MM.1S (cell line): Measurements from ENCODE around the gene MAJIN.

ENCODE experiments used
- CTCF ChIP-seq: fragments of 300-600 bp; sonication (generic); IDR thresholded peaks from 2 replicates; pipeline ENCODE4 v1.5.1; 2016; ENCODE audit warnings: antibody characterized with exemption, low read length, mixed read lengths
- EZH2 ChIP-seq: fragments of 300-600 bp; sonication (generic); optimal IDR thresholded peaks from 2 replicates; pipeline ENCODE3; 2017; ENCODE audit warnings: low read depth, mild to moderate bottlenecking, antibody characterized with exemption, low read length, mixed read lengths
- EZH2phosphoT487 ChIP-seq: fragments of 300-600 bp; sonication (generic); IDR thresholded peaks from 2 replicates; pipeline ENCODE4 v1.6.1; 2018; ENCODE audit warnings: antibody characterized with exemption, low read length

- TF ChIP-seq CTCF (no peak), EZH2 (no peak), EZH2phosphoT487 (no peak)
Measured at GRCh38 chr11:64905516-64906313, 66.2 kb downstream of the MAJIN start.
